SH-SY5Y (cell line): Measurements from ENCODE around the gene FBXW11.

Experiments used
- GATA2 ChIP-seq: IDR thresholded peaks from 2 replicates; pipeline ENCODE4 v1.6.1; 2011; ENCODE audit warnings: mild to moderate bottlenecking, low read depth, low read length
- GATA3 ChIP-seq: IDR thresholded peaks from 2 replicates; pipeline ENCODE4 v1.6.1; 2011; ENCODE audit warnings: low read depth, mild to moderate bottlenecking, low read length, moderate library complexity

GRCh38 chr5:171857489-171857876 is 149.0 kb downstream of the FBXW11 start:
- TF ChIP-seq GATA2 (no peak), GATA3 (no peak)
